Glomerular visceral epithelial cell (primary cell): ENCODE measurements around the gene ATL1.

Experiments
- DNase-seq: peaks from one replicate; pipeline ENCODE4 v3.0.0-alpha.2; 2016; ENCODE audit errors: extremely low spot score

Gene ATL1

DNA sequence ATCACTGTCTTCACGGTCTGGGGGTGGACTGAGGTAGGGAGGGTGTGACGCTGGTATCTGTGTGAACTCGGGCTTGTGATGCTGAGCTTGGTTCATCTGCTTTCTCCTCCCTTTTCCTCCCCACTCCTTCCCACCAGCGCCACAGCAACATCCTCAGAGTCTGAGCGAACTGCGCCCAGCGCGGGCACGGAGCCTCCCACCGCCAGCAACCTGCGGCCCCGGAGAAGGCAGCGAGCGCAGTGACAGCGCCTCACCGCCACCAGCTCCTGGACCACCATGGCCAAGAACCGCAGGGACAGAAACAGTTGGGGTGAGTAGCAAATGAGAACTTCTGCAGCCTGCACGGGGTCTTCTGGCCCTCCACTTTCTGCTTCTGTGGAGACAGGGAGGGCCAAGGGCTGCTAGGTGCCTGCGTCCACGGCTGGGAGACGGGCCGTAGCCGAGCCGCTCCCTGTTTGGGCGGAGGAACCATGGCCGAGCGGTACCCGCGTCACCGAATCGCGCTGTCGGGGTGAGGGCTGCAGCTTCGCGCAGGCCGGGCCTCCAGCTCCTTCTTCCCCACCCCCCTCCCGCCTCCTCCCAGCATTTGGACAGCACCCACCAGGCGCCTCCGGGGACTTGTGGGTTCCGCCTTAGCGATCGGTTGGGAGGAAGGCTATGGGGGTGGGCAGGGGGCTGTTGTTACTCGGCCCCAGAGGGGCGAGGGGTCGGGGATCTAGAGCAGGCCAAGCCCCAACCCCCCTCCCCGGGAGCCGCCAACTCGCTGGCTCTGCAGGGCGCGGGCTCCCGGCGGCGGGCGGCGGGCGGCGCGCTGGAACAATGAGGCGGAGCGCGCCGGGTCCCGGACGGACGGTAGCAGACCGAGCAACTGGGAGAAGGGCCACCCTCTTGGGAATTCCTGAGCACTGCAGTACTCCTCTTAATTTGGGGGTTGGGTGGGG lies at the start of gene ATL1:
ATL1 (plus strand) TSS at position 156 of the 941 bp plus-strand sequence; CDS start at position 277, 121 bp downstream.
- DNase-seq = peak; percentile 65

DNA sequence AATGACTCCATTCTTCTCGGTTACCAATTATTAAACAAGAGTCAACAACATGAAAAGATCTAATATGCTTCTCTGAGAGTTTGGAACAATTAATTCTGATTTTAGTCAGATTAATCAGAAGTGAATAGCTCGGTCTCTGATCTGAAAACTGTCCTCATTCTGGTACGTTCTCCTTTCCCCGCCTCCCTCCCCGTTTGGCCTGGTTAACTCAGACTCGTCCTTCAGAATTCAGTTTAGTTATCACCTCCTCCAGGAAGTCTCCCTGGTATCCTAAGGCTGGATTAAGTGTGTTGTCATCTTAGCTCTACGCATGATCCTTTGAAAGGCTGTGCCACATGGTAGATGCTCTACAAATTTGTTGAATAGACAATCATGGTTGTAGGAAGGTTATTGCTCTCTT lies 49.8 kb upstream of the ATL1 start:
- no peak for DNase-seq

DNA sequence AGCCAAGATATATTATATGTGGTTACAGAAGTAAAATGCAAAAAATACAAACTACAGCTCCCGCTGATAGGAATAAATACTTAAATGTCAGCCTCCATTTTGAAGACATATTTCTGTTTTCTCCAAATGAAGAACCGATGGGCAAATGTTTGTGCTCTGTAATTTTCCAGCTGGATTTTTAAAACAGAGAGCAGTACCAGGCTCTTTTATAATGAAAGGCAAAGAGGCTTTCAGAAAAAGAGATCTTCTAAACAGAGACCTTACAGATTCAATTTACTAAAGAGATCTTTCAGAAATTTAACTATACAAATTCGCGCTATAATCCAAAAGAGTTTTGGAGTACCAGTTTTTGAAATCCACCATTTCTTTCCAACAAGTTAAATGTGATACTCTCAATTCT lies 47.5 kb upstream of the ATL1 start:
- no peak for DNase-seq

DNA sequence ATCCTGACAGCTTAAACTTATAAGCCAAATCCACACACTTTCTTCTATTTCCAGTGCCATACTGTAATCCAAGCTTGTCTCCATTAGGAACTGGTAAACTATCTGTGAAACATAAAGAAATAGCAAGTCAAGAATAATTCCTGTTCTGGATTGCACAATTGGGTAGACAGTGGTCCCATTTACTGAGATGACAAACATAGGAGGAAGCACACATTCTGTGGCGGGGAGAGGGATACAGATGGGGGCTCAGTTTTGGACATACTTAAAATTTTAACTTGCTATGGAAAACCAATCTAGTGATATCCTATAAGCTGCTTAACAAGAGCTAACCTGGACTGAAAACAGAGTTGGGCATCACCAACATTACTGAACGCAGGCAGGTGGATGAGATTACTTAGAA lies 43.9 kb upstream of the ATL1 start:
- DNase-seq = no peak

DNA sequence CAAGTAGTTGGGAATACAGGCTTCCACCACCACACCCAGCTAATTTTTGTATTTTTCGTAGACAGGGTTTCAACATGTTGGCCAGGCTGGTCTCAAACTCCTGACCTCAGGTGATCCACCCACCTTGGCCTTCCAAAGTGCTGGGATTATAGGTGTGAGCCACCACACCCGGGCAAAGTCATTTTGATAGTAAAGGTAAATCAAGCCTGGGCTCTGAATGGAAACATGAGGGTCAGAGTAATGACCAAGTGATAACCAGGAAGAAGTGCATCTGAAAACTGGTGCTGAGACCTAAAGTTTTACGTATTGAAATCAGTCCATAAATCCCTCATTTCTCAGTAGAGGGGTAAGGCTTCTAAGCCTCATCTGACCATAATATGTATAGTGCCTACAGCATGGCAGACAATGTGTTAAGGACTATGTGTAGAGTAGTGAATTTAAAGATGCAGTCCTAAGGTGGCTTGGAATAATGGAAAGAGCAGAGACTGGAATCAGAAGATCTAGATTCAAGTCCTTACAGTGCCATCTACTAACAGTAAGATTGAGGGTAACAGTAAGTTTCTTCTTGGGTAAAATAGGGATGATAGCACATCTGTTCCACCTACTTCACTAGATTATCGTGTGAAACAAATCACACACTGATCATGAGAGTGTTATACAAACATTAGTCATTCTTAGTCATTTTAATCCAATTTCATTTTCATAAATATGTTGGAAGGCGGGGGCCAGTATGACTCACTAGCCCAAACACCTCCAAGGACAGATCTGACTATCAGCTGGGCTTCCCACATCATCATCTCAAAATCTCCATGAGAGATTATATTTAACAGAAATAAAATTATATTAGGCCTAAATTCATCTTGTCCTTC lies 38.8 kb upstream of the ATL1 start:
- peak; percentile 77 for DNase-seq

DNA sequence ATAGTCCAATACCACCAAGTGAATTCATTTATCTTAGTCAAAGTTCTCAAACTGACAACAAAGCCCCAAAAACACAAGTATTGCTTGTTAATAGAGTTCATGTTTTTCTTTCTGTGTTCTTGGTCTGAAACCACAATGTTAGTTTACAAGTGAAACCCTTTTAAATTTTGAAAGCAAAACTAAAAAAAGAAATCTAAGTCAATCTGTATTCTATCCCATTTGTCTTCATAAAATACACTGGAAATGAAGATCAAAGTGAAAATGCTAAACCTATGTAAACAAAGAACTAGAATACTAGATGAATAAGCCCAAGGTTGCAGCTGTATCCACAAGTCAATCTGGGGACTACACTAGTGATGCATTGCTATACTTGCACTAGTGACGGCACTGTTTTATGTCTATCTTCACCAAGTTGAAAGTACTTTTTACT lies 38.0 kb upstream of the ATL1 start:
- no peak for DNase-seq

DNA sequence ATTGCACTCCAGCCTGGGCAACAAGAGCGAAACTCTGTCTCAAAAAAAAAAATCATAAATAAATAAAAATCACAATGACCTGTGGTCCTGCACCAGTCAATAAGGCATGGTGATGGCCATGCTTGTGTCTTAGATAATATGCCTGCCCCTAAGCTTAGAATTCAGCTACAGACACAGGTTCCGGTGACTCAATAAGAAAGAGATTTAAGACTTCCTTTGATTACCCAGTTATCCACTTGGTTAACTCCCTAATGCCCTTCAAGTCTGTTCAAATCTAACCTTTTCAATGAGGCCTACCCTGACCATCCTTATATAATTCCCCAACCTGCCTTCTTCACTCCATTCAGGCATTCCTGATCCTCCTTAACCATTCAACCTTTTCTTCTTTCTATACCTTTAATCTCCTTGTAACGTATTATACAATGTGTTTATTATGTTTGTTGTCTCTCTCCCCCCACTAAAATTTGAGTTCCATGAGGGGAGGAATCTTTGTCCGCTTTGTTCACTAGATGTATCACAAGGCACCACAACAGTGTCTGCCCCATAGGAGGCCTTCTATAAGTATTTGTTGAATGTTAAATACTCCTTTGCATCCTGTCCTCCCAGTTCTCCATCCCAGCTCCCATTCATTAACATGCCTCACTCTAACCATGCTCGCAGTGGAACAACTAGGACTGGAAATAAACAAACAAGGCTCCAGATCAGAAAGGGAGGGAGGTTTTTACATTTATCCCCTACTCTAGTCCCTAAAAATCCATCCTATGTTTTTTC lies 36.5 kb upstream of the ATL1 start:
- no peak for DNase-seq

DNA sequence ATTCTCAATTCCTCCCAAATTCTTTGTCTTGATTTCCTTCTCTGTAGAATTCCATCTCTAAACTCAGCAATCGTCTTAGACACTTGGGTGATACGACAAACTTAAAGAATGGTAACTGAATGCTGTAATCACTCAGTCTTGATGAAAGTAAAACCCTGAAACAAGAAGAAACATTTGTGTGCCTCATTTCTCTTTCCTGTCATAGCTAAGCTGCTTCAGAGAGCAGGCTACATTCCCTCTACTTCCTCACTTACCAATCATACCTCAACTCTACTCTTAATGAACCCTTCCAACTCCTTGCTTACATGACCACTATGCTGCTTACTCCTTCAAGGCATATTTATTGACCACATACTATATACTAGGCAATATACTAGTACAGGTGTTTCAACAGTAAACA lies 35.9 kb upstream of the ATL1 start:
- no peak for DNase-seq

DNA sequence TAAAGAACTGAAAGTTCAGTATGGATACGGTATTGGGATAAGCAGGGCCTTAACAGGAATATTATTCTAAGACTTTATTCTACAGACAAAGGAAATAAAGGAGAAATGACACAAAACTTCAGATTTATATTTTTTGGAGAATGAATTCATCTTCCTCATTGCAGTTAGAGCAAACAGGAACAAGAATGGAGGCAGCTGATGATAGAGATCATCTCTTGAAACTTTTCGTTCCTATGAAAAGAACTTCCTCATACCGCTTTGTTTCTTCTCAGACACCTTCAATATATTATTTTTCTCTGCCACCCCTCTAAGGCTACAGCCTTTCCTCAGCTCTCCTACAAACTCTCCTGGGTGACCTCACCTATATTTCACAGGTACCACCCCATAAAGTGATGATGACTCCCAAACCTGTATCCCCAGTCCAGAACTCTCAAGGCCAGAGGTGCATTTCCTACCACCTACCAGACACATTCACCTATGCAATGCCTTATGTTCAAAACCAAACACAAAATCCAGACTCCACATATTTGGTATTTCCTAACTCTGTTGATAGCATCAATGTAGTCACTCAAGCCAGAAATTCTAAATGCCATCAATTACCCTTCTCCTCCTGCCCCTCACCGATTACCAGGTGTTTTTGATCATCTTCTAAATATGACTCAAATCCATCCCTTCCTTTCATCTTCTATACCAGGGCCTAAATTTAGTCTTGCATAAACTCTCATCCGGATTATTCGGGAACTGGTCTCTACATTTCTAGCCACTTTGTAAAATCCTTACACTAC lies 35.0 kb upstream of the ATL1 start:
- no peak for DNase-seq

DNA sequence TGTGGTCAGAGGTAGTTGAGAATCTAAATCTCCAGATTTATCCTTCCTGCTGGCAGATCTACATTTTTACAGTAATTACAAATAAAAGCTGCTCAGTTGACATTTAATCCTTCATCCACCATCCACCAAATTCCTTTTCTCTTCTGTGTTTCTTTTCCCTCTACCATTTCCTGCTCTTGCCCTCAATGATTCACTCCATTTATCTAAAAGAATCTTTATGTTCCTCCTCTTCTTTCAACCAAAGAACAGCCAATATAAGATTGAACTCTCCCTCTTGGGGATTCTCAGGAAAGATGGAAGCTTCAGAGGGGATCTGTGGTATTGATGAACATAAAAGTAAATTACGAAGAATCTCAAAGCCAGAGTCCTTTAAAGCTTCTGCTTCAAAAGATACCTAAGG lies 31.9 kb upstream of the ATL1 start:
- no peak for DNase-seq

DNA sequence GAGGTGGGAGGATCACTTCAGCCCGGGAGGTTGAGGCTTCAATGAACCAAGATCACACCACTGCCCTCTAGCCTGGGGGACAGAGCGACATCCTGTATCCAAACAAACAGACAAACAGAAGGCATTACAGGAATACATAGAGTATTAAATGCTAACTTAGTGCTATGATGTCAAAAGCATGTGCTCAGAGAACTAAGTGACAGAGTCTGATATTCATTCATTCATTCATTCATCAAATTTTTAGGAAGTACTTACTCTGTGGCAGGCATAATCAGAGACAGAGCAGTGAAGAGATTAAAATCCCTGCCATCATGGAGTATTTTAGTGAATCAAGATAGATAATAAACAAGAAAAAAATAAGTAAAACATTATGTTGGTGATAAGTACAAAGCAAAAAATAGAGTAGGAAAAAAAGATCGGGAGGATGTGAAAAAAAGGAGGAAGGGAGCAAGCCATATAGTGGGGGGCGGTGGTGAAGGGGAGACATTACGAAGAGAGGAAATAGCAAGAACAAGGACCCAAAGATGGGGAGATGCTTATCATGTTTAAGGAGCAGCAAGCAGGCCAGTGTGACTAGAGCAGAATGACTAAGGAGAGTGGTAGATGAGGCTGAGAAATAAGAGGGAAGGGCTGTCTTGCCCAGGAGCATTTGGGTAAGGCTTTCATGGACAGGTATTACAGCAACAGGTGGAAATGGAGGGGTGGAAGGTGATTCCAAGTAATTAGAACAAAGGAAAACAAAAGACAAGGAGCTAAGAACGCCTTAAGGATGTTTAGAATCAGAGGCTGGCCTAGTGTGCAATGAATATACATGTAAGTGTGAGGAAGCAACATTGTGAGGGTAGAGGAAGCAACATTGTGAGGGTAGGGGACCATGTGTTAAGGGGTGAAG lies 30.4 kb upstream of the ATL1 start:
- no peak for DNase-seq

DNA sequence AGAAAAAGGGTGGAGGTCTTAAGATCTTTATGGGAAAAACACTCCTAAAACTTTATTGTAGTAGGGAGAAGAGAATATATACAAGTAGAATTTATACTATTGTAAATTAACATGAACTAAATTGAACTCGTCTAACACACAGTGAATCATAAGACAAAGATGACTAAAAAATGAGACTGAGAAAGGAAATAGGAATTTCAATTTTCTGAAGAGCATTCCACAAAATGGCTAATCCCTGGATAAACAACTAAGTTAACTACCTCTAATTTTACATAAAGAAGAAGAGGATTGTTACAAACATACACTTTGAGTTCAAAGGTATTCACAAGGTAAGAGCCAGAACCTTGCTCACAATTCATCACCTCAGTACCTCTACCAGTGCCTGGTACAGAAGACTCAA lies 29.6 kb upstream of the ATL1 start:
- DNase-seq = no peak

DNA sequence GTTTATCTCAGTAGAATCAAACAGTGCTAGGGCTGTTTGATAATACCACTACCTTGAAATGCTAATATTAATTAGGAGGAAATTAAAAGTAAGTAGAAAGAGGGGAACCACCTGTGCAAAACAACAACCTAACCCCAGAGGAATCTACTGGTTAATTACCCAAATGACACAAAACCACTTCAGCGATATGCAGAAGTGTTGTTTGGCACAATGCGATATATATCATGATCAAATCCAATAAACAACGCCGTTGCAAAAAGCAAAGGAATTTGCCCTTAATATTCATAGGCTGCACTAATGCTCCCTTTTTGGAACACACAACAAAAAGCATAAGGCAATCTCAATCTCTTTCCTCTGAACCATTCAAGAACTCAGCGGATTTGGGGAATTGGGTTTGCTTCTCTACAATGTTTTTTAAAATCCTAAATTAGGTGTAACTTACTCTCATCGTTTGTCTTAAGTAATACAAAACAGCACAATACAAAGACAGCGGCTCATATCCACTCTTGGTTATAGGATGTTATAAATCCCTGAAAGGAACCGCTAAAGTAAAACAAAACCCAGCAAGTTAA lies 29.1 kb upstream of the ATL1 start:
- DNase-seq = no peak

DNA sequence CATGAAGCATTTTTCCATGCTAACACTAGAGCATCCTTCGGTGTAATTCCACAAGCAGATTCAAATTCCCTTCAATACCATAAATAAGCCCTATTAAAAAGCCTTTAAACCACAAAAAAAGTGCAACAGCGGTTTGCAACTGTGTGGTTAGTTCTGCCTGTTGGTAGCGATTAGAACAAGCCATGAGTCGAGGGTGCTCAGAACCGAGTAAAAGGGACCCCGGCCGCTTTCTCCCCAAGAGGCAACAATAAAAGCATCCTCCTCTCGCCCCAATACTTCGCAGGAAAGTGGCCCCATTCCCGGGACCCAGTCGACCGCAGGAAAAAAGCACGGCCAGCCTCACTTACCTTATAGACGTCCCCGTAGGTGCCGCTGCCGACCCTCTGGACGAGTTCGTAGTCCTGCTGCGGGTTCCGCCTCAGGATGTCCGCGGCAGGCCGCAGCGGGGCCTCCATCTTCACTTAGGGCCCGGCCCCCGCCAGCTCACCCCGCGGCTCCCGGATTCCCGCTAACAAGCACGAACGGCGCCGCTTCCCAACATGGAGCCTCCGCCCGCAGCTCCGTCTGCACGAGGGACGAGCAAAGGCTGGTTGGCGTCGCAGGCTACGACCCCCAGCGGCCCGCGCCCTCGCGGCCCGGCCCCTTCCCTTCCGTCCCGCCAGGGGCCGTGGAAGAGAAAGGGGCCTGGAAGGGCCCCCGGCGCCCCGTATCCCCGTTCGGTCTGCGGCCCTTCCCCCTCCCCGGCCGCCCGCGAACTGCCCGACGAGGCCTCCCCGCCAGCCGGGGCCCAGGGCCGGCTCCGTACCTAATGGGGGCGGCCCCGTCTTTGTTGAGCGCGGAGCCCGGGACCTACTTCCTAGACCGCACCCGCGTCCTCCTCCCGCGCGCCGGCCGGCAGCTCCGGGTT lies 28.1 kb upstream of the ATL1 start:
- DNase-seq = peak; percentile 58

DNA sequence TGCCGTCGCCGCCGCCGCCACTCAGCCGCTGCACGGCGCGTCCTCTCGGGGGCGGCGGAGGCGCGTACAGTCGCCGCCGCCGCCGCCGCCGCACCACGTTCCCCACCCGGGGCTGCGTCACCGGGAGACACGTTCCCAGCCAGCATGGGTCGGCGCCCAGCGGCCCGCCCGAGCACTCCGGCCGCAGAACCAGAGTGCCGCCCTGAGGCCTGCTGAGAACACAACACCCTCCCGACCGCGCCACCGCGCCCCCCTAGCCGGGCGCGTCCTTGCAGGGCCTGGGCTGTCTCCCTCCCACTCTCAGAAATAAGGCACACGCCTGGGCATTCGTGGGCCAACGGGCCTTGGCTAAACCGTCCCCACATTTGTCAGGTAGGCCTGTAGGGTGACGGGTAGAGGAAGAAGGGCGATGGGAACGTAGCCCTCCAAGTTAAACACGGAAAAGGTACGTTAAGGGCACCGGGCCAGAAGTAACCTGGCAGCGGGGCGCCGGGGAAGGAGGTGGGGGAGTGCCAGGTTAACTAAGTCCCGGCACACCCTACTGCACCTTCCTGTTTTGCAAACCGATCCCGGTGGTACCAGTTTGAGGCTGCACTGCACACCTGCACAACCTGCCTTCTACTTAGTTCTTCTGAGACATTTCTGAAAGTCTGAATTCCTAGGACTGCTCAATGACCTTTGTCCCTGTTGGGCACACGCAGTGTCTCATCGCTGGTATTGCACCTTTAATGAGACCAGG lies 27.3 kb upstream of the ATL1 start, which contains the start of gene MAP4K5:
MAP4K5 (minus strand) TSS at position 68 of the 739 bp plus-strand sequence. CDS start 520 bp downstream, outside the sequence.
- peak; percentile 93 for DNase-seq

DNA sequence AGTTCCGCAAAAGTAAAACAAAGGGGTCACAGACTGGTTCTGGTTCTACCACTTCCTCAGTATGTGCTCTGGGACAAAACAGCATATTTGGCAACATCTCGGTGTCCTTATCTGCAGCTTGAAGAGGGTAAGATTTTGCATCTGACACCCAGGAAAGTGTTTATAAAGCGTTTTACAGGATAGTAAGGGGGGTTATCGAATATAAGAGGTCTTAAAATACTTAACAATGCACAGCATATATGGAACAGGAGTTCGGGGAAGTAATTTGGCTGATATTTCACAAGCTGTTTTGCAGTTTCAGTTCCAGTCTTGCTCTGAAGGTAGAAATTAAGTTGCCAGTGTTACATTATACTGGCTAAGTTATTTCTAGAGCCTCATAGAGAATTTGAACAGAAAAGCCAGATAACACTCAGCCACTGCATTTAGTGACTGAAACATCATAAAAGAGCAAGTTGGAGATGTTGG lies 26.7 kb upstream of the ATL1 start:
- no peak for DNase-seq

DNA sequence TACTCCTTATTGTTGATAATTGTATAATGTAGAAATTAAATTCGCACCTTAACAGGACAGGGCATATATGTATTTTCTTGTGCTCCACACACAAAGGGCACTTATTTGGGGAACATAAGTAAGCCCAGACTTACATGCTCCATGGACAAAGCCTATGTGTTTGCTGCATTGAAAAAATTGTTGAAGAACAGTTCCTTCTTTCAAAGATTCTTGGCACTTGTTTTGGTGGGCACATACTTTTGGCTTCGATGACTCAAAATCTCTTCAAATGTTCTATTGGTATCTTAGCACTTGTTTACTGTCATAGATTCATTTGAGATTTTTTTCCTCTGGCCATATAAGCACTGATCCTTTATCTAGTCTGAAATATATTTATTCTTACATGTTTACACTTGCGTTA lies 26.1 kb upstream of the ATL1 start:
- no peak for DNase-seq

DNA sequence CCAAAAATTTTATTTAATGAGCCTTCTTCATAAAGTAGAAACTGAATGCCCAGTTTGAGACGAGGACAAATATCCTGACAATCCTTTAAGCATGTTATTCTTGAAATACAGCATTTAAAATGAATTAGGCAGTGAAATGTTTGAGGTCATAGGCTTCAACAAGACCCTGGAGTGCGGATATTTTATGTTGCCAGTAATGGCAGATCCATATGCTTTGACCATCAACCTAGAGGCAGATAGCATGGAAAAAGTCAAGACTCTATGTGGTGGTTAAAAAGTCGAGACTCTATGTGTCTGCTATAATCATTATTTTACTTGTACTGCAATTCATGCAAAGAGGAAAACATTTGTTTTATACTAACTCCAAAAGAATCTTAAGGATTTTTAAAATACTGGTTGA lies 25.5 kb upstream of the ATL1 start:
- DNase-seq = no peak
